Suprapubic skin (tissue), 3 donors: Measurements from ENCODE around the gene TEC.

Experiments used
- CTCF ChIP-seq, 2 donors: fragments of 200-600 bp in 1 of 2; fragments of 450-650 bp in 1 of 2; sonication (generic) in 1 of 2; IDR thresholded peaks; one replicate each; pipeline ENCODE4 v1.5.1; 2016 to 2019; ENCODE audit warnings: antibody characterized with exemption in 2 of 2, mild to moderate bottlenecking in 1 of 2, moderate library complexity in 1 of 2
- POLR2A ChIP-seq, 2 donors: fragments of 450-650 bp; IDR thresholded peaks; one replicate each; pipeline ENCODE4 v1.6.1; 2017; ENCODE audit warnings: antibody characterized with exemption in 2 of 2, mild to moderate bottlenecking in 2 of 2, moderate library complexity in 2 of 2

- no peak for TF ChIP-seq CTCF (IDR thresholded peaks at IDR 0.05)
- TF ChIP-seq POLR2A (IDR thresholded peaks at IDR 0.05), result no peak
These were observed 20.3 kb downstream of the TEC start for GRCh38 chr4:48249378-48249777.
